ENCODE data around the gene IKZF2. TPM values are rescaled to one million over a fixed set of nuclear protein-coding genes. Genes with fewer than 3 reads are reported as not detected.

Gene IKZF2
- total and polyA plus RNA-seq, 9 of the 15 experiments (the other 6 are each of a cell fraction or from before 2014, with no cell fraction given): 0.04 to 0.54 (median 0.22) TPM

GRCh38 chr2:213164263-213164662 lies 12.9 kb upstream of the IKZF2 start:
- H3K27ac ChIP-seq (ENCODE audit: extremely low read depth, low read depth, low read length): no peak overlapping the region
- ChIA-PET POLR2A (no interaction called here), CTCF (ENCODE audit: low intra/inter-chr PET ratio) (interaction anchor here (0.6 kb wide), 1 partner anchor 150 kb away, joined by 8 read pairs; no protein-coding TSS in a partner anchor)
- DNase-seq (ENCODE audit: extremely low read depth in 1 of 4, low spot score in 3 of 4) (no peak), ATAC-seq (no peak), FAIRE-seq (no peak)
- no peak overlapping the region for H2AFZ ChIP-seq (ENCODE audit: low read depth, low read length)
- H3K9me1 ChIP-seq (ENCODE audit: control insufficient read depth, insufficient read depth, low read length): no peaks in the 10 kb centered on the region
- no peak overlapping the region for H3K4me3 ChIP-seq
- no peaks in the 10 kb centered on the region for H3K4me1 ChIP-seq (replicated peaks in 1 of 2; ENCODE audit: control insufficient read depth in 2 of 2, insufficient read depth in 2 of 2, low read length in 2 of 2)
- no peaks in the 10 kb centered on the region for H4K20me1 ChIP-seq (replicated peaks; ENCODE audit: control insufficient read depth, insufficient read depth, low read length)
- BruUV-seq (replicated peaks): no TSS peak
- no peaks in the 10 kb centered on the region for H3K36me3 ChIP-seq (ENCODE audit: control insufficient read depth, insufficient read depth, low read length)
- intact Hi-C loops (cut with micrococcal nuclease): no loop called here
- H3K4me2 ChIP-seq (ENCODE audit: insufficient read depth, low read length): no peak overlapping the region
- TF ChIP-seq ZC3H11A (IDR thresholded peaks at IDR 0.05; ENCODE audit: low read depth, low read length): no peak
- no peak for TF ChIP-seq ZNF695 (CRISPR knock-in tag; IDR thresholded peaks at IDR 0.05)
- no peak for TF ChIP-seq SNAPC5 (CRISPR knock-in tag; IDR thresholded peaks at IDR 0.05)
- no peak for TF ChIP-seq STAT5B (CRISPR knock-in tag; IDR thresholded peaks at IDR 0.05)
- no peak for TF ChIP-seq CGGBP1 (CRISPR knock-in tag; IDR thresholded peaks at IDR 0.05)
- TF ChIP-seq TSHZ1 (CRISPR knock-in tag; IDR thresholded peaks at IDR 0.05): no peak
- no peak for TF ChIP-seq ZNF398 (CRISPR knock-in tag; IDR thresholded peaks at IDR 0.05)
- no peak for TF ChIP-seq CEBPZ (IDR thresholded peaks at IDR 0.05; ENCODE audit: borderline replicate concordance, low read depth, low read length)
- no peak for TF ChIP-seq CBFB (CRISPR knock-in tag; IDR thresholded peaks at IDR 0.05)
- no peak for TF ChIP-seq SIN3A (IDR thresholded peaks at IDR 0.05; ENCODE audit: borderline replicate concordance in 2 of 2, control insufficient read depth in 1 of 2, low read depth in 2 of 2, low read length in 2 of 2)
- in situ Hi-C loops (cut with MboI): no loop called here
- H3K9me3 ChIP-seq (replicated peaks; ENCODE audit: control insufficient read depth, insufficient read depth, low read depth, low read length): no peaks in the 10 kb centered on the region
- H3K27me3 ChIP-seq (ENCODE audit: control insufficient read depth in 2 of 2, insufficient read depth in 2 of 2, low read length in 2 of 2): no peaks in the 10 kb centered on the region
- H3K79me2 ChIP-seq (ENCODE audit: control insufficient read depth, insufficient read depth, low read length): no peaks in the 10 kb centered on the region
- no peak overlapping the region for H3K9ac ChIP-seq (ENCODE audit: insufficient read depth in 1 of 2, low read depth in 2 of 2, low read length in 2 of 2)
